GM21717 (cell line): ENCODE data around the gene KCNMA1.
A peak's percentile ranks its signal among the peaks of the same experiment; 100 is the strongest.
"Not testable (repeated sequence)": the region's sequence is repeated elsewhere in the genome, so short reads cannot be mapped to it uniquely, and the experiment has no call there.

Source experiments
- ATAC-seq: cut with Tn5 transposase; IDR thresholded peaks from one replicate; pipeline ENCODE4 v1.9.1; 2021; ENCODE audit warnings: mild to moderate bottlenecking, moderate library complexity; ENCODE audit not compliant: unreplicated experiment

KCNMA1 gene

GRCh38 chr10:77637532-77638320, at the start of gene KCNMA1:
TSS of gene KCNMA1 (minus strand) at chr10:77637808.
- no peak for ATAC-seq

GRCh38 chr10:77686650-77687417, 49.2 kb upstream of the KCNMA1 start:
- ATAC-seq: no peak

GRCh38 chr10:77686096-77686495, 48.5 kb upstream of the KCNMA1 start:
- no peak for ATAC-seq

- no peak for ATAC-seq
Measured at GRCh38 chr10:77685432-77685831, 47.8 kb upstream of the KCNMA1 start.

GRCh38 chr10:77683088-77683432, 45.5 kb upstream of the KCNMA1 start:
- not testable (repeated sequence) for ATAC-seq

GRCh38 chr10:77682393-77683087, 44.9 kb upstream of the KCNMA1 start:
- ATAC-seq: no peak

- no peak for ATAC-seq
Measured at GRCh38 chr10:77681839-77682238, 44.2 kb upstream of the KCNMA1 start.

GRCh38 chr10:77680811-77681210, 43.2 kb upstream of the KCNMA1 start:
- ATAC-seq: no peak

GRCh38 chr10:77680065-77680464, 42.5 kb upstream of the KCNMA1 start:
- no peak for ATAC-seq

- no peak for ATAC-seq
Measured at GRCh38 chr10:77679217-77679616, 41.6 kb upstream of the KCNMA1 start.

GRCh38 chr10:77678146-77678545, 40.5 kb upstream of the KCNMA1 start:
- no peak for ATAC-seq

GRCh38 chr10:77675347-77675746, 37.7 kb upstream of the KCNMA1 start:
- no peak for ATAC-seq

- no peak for ATAC-seq
Measured at GRCh38 chr10:77673515-77674140, 36.0 kb upstream of the KCNMA1 start.

GRCh38 chr10:77673101-77673500, 35.5 kb upstream of the KCNMA1 start:
- ATAC-seq: no peak

GRCh38 chr10:77671594-77672252, 34.1 kb upstream of the KCNMA1 start:
- no peak for ATAC-seq

- no peak for ATAC-seq
Measured at GRCh38 chr10:77670817-77671443, 33.3 kb upstream of the KCNMA1 start.

GRCh38 chr10:77669892-77670291, 32.3 kb upstream of the KCNMA1 start:
- ATAC-seq: no peak

- ATAC-seq: peak; percentile 85
Measured at GRCh38 chr10:77667426-77668324, 30.1 kb upstream of the KCNMA1 start.

GRCh38 chr10:77666821-77667220, 29.2 kb upstream of the KCNMA1 start:
- ATAC-seq: no peak
